NCI-H187 treated with DMSO at 0.1 percent for 48 hours (cell line): ENCODE data around the gene TRPM4.
"Not testable (repeated sequence)": the region's sequence is repeated elsewhere in the genome, so short reads cannot be mapped to it uniquely, and the experiment has no call there.

Experiments used
- DNase-seq: peaks from one replicate; lab custom pipeline; 2025; lab: John Stamatoyannopoulos, UW

TRPM4 gene

DNA sequence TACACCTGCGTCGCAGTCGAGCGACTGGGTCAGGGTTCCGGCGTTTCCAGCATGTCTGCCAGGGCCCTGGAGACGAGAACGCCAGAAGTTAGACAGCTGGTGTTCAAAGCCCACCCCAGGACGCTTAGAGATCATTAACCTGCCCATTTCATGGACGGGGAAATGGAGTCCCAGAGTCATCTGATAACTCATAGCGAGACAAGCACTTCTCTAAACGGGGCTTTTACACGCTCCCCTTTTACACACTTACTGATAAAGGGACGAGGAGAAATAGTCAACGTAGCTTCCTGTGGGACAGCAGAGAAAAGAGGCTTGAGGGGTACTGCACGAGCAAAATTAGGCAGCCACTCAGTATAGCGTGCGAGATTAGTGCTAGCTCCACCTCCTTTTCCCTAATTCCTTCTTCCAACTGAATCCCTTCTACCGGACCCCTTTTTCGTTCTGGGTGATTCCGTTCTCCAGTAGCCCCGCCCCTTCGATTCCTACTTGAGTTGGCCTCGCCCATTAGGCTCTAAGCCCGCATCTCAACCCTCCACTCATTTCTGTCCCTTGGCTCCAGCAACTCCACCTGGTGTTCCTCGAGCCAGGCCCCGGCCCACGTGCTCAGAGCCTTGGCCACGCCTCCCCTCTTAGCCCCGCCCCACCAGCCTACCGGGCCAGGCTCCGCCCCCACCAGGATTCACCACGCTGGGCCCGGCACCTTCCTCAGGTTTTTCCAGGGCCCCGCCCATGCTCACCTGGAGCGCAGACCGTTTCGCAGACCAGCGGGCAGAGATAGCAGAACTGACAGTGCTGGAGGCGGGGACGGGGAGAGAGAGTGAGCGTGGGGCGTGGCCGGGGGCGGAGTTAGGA lies 6.1 kb upstream of the TRPM4 start:
- DNase-seq, result peak; percentile 100

DNA sequence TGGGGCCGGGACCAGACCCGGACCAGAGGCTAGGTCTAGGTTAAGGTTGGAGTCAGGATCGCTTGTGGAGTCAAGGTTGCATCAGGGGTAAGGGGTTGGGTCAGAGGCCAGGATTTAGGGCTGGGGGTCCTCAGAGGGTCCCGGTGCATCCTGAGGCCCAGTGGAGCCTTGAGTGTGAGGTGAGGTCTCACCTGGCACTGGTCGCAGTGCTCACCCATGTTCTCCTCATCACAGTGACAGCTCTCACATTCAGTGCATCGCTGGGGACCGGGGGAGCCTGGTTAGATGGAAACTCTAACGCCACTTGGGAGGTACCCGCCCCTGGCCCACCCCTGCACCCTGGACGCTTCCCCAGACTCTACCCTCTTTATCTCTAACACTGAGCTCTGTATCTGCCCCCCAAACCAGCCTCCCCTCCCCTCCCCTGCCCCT lies 5.5 kb upstream of the TRPM4 start:
- no peak for DNase-seq

DNA sequence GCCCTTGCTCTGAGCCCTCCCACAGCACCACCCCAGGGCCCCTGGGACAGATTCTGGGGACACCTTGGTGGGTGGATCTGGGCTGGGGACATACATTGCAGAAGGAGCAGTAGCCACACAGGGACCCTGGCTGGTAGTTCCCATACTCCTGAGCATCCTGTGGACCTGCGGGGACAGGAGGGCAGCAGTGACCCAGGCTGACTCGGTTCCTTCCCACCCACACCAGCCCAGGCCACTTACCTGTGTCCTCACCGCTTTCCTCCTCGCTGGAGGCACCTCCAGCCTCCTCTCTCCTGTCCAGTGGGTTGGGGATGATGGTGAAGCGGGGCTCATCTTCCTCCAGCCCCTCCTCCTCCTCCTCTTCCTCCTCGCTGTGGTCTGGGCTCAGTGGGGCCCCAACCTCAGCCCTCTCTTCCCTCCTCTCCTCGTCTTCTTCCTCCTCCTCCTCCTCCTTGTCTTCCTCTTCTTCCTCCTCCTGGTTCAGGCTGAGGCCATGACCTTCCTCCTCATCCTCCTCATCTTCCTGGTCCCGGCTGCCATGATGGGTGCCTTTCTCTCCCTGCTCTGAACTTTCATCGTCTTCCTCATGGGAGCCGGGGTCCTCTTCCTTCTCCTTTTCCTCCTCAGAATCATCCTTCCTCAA lies 4.3 kb upstream of the TRPM4 start:
- DNase-seq, result no peak

DNA sequence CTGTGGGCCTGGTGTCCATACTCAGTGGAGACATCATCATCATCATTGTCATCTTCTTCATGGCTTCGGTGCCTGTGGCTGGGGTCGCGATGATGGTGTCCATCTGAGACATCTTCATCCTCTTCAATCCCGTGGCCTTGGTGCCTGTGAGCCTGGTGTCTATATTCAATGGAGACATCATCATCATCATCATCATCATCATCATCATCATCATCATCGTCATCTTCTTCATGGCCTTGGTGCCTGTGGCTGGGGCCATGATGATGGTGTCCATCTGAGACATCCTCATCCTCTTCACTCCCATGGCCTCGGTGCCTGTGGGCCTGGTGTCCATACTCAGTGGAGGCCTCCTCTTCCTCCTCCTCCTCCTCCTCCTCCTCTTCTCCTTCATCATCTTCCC lies 3.3 kb upstream of the TRPM4 start:
- DNase-seq, result no peak

DNA sequence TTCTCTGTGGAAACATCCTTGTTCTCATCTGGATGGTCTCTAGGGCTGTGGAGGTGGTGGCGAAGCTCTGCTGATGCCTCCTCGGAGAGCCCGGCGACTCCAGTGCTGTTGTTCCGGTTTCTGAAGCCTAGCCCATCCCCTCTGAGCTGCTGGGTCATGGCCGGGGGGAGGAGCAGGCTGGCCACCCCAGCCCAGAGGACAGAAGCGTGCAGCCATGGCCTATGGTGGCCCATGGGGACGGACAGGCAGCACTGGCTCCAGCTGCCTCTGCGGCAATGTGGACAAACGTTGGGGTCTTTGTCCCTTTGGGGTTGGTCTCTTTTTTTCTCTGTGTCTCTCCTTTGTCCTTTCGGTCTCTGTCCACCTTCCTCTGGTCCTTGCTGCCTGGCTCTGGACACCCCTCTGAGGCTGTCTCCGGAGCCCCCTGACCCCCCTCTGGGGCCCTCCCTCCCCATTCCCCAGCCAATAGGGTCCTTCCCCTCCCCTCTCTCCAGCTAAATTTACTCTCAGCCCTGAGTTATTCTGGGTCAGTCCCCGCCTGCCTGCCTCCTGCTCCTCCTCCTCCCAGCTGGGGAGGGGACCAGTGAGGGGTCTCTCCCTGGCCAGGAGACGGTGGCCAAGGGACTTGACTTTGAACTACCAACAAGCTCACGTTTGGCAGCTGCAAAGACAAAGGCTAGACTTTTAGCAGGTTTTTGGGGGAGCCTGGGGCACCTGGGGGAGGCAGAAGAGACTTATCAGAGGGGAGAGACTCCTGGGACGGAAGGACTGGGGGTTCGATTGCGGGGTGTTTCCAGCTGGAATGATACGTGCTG lies 2.4 kb upstream of the TRPM4 start, which contains the start of gene HRC:
Gene HRC, minus strand, starts transcription at position 392 of the 815 bp plus-strand sequence. Its CDS starts 159 bp downstream, at position 233.
- DNase-seq, result no peak

DNA sequence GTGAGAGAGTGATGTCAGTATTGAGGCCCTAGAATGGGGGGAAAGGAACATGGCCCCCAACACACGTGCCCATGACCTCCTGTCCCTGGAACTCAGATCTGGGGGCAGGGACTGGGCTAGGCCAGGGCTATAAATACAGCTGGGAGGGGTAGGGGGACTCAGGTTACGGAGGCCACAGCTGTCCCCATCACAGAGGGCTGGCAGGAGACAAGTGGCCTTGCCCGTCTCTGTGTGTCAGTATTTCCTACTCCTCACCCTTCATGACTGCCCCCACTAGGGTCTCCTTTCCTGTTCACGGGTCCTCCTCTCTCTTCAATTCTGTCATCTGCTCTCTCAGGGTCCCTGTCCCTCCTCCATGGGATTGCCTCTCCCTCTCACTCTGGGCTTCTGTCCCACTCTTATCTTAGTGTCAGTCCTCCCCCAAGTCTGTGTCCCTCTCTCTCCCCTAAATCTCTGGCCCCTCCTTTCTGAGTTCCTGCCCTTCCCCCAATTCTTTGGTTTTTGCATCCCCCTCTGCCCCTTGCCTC lies 1.7 kb upstream of the TRPM4 start:
- no peak for DNase-seq

DNA sequence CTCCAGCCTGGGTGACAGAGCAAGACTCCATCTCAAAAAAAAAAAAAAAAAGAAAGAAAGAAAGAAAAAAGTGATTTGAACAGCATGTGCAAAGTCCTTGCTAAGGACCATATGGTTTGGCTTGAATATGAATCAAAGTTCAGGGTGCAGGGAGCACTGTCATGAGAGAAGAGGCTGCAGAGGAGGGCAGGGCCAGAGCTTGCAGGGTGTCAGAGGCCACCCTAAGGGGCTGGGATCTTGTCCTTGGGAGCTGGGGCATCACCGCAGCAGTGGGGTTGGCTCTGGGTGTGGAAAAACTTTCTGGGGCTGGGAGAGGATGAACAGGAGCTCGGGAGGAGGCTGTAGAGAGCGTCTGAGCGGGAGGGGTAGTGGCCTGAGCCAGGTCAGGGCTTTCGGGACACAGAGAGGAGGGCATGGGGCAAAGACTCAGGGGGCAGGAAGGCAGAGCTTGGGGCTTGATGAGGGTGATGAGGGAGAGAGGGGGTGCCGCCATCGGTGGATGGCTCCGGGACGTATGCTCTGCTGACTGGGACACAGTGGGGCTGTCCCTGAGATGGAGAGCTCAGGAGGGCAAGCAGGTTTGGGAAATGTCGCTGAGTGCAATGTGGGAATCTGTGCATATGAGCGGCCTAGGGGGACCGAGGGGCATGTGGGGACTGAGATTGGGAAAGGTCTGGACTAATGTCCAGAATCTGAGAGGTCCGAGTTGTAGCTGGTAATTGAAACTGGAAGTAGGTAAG lies 3.0 kb downstream of the TRPM4 start:
- no peak for DNase-seq

DNA sequence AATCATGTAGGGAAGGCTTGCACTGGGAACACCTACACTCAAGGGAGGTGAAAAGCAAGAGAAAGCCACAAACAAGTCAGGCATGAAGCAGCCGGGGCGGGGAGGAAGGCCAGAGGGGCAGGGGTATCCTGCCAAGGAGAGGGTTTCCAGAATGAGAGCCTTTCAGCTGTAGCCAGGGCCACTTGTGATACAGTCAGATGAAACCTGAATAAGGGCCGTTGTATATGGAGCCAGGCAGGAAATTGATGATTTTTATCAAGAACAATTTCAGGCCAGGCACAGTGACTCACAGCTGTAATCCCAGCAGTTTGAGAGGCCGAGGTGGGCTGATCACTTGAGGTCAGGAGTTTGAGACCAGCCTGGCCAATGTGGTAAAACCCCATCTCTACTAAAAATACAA lies 4.4 kb downstream of the TRPM4 start:
- no peak for DNase-seq

DNA sequence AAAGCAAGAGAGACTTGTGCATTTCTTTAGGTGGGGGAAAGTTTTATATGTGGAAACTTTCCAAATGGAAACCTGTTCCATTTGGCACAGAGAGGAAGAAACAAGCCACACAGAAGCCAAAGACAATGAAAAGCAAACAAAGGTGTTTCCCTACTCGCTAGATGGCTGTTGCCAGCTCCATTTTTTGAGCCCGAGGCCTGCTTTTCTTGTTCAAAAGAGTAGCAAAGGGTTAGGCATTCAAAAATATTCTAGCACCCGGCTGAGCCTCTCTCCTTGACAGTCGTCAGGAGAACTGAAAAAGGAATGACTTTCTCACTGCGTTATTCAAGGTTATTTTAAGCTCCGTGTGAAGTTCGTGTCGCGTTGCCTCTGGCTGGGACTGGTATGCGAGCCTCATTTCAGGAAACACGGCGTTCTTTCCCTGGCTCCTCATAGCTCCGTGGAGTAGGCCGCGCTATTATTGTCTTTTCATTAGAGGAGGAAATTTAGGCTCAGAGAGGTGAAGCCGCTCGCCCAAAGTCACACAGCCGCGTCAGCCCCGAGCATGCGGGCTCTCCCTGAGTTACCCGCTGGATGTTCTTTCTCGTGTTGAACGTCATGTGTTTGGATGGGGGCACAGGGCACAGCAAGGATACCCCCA lies 7.6 kb downstream of the TRPM4 start:
- no peak for DNase-seq

DNA sequence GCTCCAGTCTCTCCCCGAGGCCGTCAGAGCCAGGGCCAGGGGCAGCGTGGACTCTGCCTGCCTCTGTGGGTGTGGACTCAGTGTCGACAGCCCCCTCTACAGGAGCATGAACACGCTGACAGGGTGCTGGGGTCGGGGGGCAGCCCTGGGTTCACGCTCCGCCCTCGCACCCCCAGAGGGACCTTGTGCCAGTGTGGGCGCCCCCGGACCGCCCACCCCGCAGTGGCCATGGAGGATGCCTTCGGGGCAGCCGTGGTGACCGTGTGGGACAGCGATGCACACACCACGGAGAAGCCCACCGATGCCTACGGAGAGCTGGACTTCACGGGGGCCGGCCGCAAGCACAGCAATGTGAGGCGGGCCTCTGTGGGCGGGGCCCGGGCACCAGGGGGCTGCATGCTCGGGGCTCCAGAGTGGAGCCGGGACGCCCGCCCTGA lies 8.3 kb downstream of the TRPM4 start:
- DNase-seq, result no peak

DNA sequence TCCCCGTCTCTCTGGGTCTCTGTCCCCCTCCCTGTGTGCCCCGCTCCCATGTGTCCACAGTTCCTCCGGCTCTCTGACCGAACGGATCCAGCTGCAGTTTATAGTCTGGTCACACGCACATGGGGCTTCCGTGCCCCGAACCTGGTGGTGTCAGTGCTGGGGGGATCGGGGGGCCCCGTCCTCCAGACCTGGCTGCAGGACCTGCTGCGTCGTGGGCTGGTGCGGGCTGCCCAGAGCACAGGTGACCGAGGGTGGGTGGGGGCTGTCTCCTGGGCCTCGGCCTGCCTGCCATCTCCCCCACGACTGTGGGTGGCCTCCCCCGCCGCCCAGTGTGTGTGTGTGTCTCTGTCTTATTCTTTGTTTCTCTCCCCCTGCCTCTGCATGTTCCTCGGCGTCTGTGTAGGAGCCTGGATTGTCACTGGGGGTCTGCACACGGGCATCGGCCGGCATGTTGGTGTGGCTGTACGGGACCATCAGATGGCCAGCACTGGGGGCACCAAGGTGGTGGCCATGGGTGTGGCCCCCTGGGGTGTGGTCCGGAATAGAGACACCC lies 10.3 kb downstream of the TRPM4 start:
- DNase-seq, result no peak

DNA sequence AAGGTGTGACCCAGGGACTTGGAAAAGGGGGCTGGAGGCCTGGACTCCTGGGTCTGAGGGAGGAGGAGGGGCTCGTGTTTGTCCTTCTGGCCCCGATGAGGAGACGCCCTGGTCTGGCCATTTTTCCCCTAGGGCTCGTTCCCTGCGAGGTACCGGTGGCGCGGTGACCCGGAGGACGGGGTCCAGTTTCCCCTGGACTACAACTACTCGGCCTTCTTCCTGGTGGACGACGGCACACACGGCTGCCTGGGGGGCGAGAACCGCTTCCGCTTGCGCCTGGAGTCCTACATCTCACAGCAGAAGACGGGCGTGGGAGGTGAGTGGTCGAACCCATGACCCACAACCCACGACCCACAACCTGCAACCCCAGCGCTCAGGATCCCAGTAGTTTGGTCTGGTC lies 10.8 kb downstream of the TRPM4 start:
- DNase-seq, result no peak

DNA sequence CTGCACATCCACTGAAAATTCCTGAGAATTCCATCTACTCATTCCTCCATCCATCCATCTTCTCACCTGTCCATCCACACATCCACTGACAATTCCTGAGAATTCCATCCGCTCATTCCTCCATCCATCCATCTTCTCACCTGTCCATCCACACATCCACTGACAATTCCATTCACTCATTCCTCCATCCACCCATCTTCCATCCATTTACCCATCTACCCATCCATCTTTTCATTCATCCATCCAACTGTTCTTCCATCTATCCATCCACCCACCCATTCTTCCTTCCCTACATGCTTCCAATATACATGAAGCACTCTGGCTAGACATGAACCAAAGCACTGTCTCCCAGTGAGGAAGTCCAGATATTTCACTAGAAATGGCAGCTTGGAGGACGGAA lies 15.6 kb downstream of the TRPM4 start:
- no peak for DNase-seq

DNA sequence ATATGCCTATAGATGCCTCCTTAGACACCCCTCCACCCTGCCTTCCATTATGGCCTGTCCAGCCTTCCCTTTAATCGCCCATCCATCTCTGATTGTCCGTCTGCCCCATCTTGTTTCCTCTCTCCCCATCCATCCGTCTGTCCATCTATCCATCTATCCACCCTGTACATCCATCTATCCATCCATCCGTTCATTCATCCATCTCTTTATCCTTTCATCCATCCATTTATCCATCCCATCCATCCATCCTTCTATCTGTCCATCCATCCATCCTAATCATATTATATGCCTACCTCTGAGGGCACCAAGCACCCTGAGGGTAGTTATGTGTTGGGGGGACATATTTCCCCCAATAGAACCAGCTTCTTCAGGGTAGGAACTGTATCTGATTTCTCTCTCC lies 23.1 kb downstream of the TRPM4 start:
- DNase-seq, result no peak

DNA sequence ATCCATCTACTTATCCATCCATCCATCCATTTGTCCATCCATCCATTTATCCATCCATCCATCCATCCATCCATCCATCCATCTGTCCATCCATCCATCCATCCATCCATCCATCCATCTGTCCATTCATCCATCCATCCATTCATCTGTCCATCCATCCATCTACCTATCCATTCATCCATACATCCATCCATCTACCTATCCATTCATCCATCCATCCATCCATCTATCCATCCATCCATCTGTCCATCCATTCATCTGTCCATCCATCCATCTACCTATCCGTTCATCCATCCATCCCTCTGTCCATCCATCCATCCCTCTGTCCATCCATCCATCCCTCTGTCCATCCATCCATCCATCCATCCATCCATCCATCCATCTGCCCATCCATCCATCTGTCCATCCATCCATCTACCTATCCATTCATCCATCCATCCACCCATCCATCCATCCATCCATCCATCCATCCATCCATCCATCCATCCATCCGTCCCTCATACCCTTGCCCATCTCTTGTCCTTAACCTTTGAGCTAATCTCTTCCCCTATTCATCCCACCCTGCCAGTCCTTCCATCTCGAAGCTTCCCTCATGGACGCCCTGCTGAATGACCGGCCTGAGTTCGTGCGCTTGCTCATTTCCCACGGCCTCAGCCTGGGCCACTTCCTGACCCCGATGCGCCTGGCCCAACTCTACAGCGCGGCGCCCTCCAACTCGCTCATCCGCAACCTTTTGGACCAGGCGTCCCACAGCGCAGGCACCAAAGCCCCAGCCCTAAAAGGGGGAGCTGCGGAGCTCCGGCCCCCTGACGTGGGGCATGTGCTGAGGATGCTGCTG lies 24.6 kb downstream of the TRPM4 start:
- not testable (repeated sequence) for DNase-seq

DNA sequence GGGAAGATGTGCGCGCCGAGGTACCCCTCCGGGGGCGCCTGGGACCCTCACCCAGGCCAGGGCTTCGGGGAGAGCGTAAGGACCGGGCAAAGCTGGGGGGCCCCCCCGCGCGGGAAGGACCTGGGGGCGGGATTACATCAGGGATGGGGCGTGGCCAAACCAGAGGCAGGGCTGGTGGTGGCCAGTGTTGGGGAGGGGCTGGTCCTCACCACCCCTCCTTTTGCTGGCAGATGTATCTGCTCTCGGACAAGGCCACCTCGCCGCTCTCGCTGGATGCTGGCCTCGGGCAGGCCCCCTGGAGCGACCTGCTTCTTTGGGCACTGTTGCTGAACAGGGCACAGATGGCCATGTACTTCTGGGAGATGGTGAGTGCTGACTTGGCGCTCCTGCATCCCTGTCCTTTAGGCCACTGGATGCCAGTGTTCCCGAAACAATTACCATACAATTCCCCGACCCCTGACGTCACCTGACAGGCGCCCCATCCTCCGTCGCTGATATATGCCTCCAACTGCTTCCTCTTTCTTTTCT lies 25.3 kb downstream of the TRPM4 start:
- no peak for DNase-seq

DNA sequence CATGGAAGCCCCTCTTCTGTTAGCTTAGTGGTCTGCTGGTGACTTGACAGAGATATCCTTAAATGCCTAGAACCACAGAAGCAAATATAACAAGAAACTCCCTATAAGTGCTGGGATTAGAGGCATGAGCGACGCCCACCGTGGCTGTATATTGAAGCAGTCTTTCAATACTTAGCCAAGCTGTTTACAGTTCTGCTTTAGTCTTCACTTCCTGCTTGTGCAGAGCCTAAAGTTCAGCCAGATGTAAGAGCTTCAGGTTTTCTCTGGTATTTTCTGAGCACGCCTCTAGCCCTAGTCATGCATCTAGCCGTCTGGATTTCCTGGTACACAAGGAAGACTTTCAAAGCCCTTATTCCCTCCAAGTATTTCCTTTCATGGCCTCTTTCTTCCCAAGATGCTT lies 28.5 kb downstream of the TRPM4 start:
- no peak for DNase-seq

DNA sequence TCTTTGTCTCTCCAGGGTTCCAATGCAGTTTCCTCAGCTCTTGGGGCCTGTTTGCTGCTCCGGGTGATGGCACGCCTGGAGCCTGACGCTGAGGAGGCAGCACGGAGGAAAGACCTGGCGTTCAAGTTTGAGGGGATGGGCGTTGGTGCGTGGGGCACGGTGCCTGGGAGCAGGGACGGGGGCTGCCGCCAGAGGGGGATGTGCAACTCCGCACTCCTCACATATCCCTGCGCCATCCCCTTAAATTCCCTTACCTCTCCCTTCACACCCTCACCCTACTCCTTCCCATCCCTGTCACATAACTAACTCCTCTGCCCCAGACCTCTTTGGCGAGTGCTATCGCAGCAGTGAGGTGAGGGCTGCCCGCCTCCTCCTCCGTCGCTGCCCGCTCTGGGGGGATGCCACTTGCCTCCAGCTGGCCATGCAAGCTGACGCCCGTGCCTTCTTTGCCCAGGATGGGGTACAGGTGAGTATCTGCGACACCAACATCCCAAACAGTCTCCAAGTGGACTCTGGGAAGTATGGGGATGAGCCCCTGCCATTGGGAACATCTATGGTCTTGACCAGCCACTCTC lies 31.1 kb downstream of the TRPM4 start:
- no peak for DNase-seq

DNA sequence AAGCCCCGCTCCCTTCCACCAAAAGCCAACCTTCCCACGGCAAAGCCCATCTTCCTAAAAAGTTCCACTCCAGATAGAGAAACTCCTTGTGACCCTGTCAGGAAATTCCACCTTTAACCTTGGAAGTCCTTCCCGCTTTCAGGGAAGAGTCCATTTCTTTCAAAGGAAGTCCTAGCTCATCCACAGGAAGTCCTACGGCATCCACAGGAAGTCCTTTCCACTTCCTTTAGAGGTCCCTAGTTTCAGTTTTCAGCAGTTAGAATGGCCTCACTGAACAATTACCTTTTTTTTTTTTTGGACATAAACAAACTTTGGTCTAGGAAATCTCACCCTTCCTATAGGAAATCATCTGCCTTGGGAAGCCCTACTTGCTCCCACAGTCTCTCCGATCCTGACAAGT lies 31.7 kb downstream of the TRPM4 start:
- DNase-seq, result no peak
